HEK293 (cell line): ENCODE results near the gene MKNK2.

Experiments used
- GLIS1 ChIP-seq: fragments of 450-650 bp; formaldehyde crosslinking; IDR thresholded peaks from 2 replicates; pipeline ENCODE4 v1.5.1; 2016; ENCODE audit warnings: missing biosample characterization, missing genetic modification characterization
- GLIS2 ChIP-seq: fragments of 450-650 bp; formaldehyde crosslinking; IDR thresholded peaks from 2 replicates; pipeline ENCODE4 v1.5.1; 2016; ENCODE audit warnings: missing biosample characterization, missing genetic modification characterization
- HOXA7 ChIP-seq: sonication (generic); formaldehyde crosslinking; IDR thresholded peaks from 2 replicates; pipeline ENCODE4 v1.8.1; 2022; ENCODE audit warnings: missing genetic modification reagents, borderline replicate concordance
- KLF17 ChIP-seq: fragments of 450-650 bp; formaldehyde crosslinking; IDR thresholded peaks from 2 replicates; pipeline ENCODE4 v1.5.1; 2016; ENCODE audit warnings: missing biosample characterization, missing genetic modification characterization
- KLF7 ChIP-seq: fragments of 450-650 bp; formaldehyde crosslinking; IDR thresholded peaks from 2 replicates; pipeline ENCODE4 v1.5.1; 2016; ENCODE audit warnings: missing biosample characterization, missing genetic modification characterization, borderline replicate concordance
- PRDM4 ChIP-seq: fragments of 450-650 bp; formaldehyde crosslinking; IDR thresholded peaks from 2 replicates; pipeline ENCODE4 v1.5.1; 2017; ENCODE audit warnings: missing biosample characterization, missing genetic modification characterization
- ZBTB26 ChIP-seq: fragments of 450-650 bp; formaldehyde crosslinking; optimal IDR thresholded peaks from 2 replicates; pipeline ENCODE3; 2016; ENCODE audit warnings: missing biosample characterization, mild to moderate bottlenecking, missing genetic modification characterization
- ZBTB7A ChIP-seq: fragments of 450-650 bp; formaldehyde crosslinking; IDR thresholded peaks from 2 replicates; pipeline ENCODE4 v1.5.1; 2016; ENCODE audit warnings: low read depth, missing biosample characterization, missing genetic modification characterization
- ZFHX2 ChIP-seq: fragments of 450-650 bp; formaldehyde crosslinking; conservative IDR thresholded peaks from 2 replicates; pipeline ENCODE4 v1.5.1; 2016; ENCODE audit warnings: missing biosample characterization, missing genetic modification characterization
- ZNF114 ChIP-seq: fragments of 450-650 bp; formaldehyde crosslinking; IDR thresholded peaks from 2 replicates; pipeline ENCODE4 v1.5.0; 2017; ENCODE audit warnings: missing biosample characterization, missing genetic modification characterization
- ZNF121 ChIP-seq: fragments of 450-650 bp; formaldehyde crosslinking; IDR thresholded peaks from 2 replicates; pipeline ENCODE4 v1.5.1; 2016; ENCODE audit warnings: missing biosample characterization, missing genetic modification characterization
- ZNF174 ChIP-seq: fragments of 450-650 bp; formaldehyde crosslinking; IDR thresholded peaks from 2 replicates; pipeline ENCODE4 v1.5.0; 2017; ENCODE audit warnings: missing biosample characterization, mild to moderate bottlenecking, missing genetic modification characterization
- ZNF19 ChIP-seq: fragments of 450-650 bp; formaldehyde crosslinking; IDR thresholded peaks from 2 replicates; pipeline ENCODE4; 2016; ENCODE audit warnings: missing biosample characterization, missing genetic modification characterization, low read depth
- ZNF2 ChIP-seq: fragments of 450-650 bp; formaldehyde crosslinking; IDR thresholded peaks from 2 replicates; pipeline ENCODE4 v1.5.1; 2016; ENCODE audit warnings: missing biosample characterization, missing genetic modification characterization
- ZNF214 ChIP-seq: fragments of 450-650 bp; formaldehyde crosslinking; IDR thresholded peaks from 2 replicates; pipeline ENCODE4 v1.5.1; 2017; ENCODE audit warnings: missing biosample characterization, mild to moderate bottlenecking, missing genetic modification characterization, borderline replicate concordance
- ZNF239 ChIP-seq: fragments of 450-650 bp; formaldehyde crosslinking; IDR thresholded peaks from 2 replicates; pipeline ENCODE4 v1.5.1; 2016; ENCODE audit warnings: missing biosample characterization, missing genetic modification characterization
- ZNF510 ChIP-seq: fragments of 450-650 bp; formaldehyde crosslinking; IDR thresholded peaks from 2 replicates; pipeline ENCODE4 v1.5.1; 2018; ENCODE audit warnings: mild to moderate bottlenecking, missing genetic modification characterization, missing biosample characterization; ENCODE audit not compliant: insufficient replicate concordance
- ZNF521 ChIP-seq: fragments of 450-650 bp; formaldehyde crosslinking; IDR thresholded peaks from 2 replicates; pipeline ENCODE4 v1.5.1; 2017; ENCODE audit warnings: missing biosample characterization, mild to moderate bottlenecking, missing genetic modification characterization
- ZNF561 ChIP-seq: fragments of 450-650 bp; IDR thresholded peaks from 2 replicates; pipeline ENCODE4 v1.5.1; 2018; ENCODE audit warnings: missing biosample characterization, missing genetic modification characterization, borderline replicate concordance
- ZNF658 ChIP-seq: fragments of 450-650 bp; formaldehyde crosslinking; IDR thresholded peaks from 2 replicates; pipeline ENCODE4; 2016; ENCODE audit warnings: missing biosample characterization, missing genetic modification characterization
- ZNF660 ChIP-seq: fragments of 450-650 bp; IDR thresholded peaks from 2 replicates; pipeline ENCODE4 v1.5.1; 2018; ENCODE audit warnings: missing biosample characterization, mild to moderate bottlenecking, missing genetic modification characterization
- ZNF777 ChIP-seq: fragments of 450-650 bp; formaldehyde crosslinking; IDR thresholded peaks from 2 replicates; pipeline ENCODE4 v1.5.1; 2017; ENCODE audit warnings: missing biosample characterization, missing genetic modification characterization, borderline replicate concordance
- ZNF837 ChIP-seq: fragments of 450-650 bp; formaldehyde crosslinking; IDR thresholded peaks from 2 replicates; pipeline ENCODE4 v1.5.1; 2016; ENCODE audit warnings: missing biosample characterization, missing genetic modification characterization
- TF ChIP-seq, protein P1 (sequence below): fragments of 450-650 bp; formaldehyde crosslinking; IDR thresholded peaks from 2 replicates; pipeline ENCODE4 v1.5.1; 2016; ENCODE audit warnings: missing biosample characterization, missing genetic modification characterization, borderline replicate concordance
- TF ChIP-seq, protein P2 (sequence below): fragments of 450-650 bp; formaldehyde crosslinking; IDR thresholded peaks from 2 replicates; pipeline ENCODE4 v1.5.1; 2016; ENCODE audit warnings: missing biosample characterization, missing genetic modification characterization
- TF ChIP-seq, protein P3 (sequence below): fragments of 450-650 bp; formaldehyde crosslinking; IDR thresholded peaks from 2 replicates; pipeline ENCODE4 v1.5.1; 2017; ENCODE audit warnings: missing biosample characterization, missing genetic modification characterization
- TF ChIP-seq, protein P4 (sequence below): fragments of 450-650 bp; formaldehyde crosslinking; IDR thresholded peaks from 2 replicates; pipeline ENCODE4 v1.5.1; 2016; ENCODE audit warnings: missing biosample characterization, missing genetic modification characterization

The MKNK2 gene

GRCh38 chr19:2042485-2043250, 8.4 kb downstream of the MKNK2 start (continued):
- TF ChIP-seq ZNF521 (tag by site-specific recombination) = no peak
- TF ChIP-seq ZNF837 (tag by site-specific recombination) = no peak
- TF ChIP-seq ZNF114 (tag by site-specific recombination) = no peak
- no peak for TF ChIP-seq ZNF214 (tag by site-specific recombination)
- TF ChIP-seq, protein P1, sequence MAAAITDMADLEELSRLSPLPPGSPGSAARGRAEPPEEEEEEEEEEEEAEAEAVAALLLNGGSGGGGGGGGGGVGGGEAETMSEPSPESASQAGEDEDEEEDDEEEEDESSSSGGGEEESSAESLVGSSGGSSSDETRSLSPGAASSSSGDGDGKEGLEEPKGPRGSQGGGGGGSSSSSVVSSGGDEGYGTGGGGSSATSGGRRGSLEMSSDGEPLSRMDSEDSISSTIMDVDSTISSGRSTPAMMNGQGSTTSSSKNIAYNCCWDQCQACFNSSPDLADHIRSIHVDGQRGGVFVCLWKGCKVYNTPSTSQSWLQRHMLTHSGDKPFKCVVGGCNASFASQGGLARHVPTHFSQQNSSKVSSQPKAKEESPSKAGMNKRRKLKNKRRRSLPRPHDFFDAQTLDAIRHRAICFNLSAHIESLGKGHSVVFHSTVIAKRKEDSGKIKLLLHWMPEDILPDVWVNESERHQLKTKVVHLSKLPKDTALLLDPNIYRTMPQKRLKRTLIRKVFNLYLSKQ = no peak
- TF ChIP-seq ZNF174 (tag by site-specific recombination) = no peak
- TF ChIP-seq, protein P2, sequence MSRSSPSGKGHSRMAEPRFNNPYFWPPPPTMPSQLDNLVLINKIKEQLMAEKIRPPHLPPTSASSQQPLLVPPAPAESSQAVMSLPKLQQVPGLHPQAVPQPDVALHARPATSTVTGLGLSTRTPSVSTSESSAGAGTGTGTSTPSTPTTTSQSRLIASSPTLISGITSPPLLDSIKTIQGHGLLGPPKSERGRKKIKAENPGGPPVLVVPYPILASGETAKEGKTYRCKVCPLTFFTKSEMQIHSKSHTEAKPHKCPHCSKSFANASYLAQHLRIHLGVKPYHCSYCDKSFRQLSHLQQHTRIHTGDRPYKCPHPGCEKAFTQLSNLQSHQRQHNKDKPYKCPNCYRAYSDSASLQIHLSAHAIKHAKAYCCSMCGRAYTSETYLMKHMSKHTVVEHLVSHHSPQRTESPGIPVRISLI (tag by site-specific recombination) = no peak
- TF ChIP-seq HOXA7 (CRISPR knock-in tag) = no peak
- no peak for TF ChIP-seq ZNF239
- no peak for TF ChIP-seq ZNF777
- TF ChIP-seq KLF17 (tag by site-specific recombination) = no peak
- no peak for TF ChIP-seq ZNF121 (tag by site-specific recombination)
- no peak for TF ChIP-seq ZNF658 (tag by site-specific recombination)
- peak; percentile 63; the same call in 1 of the 2 replicates for TF ChIP-seq GLIS2 (tag by site-specific recombination)
- 0 out of 2 replicates have a peak, but pooled peaks have one; percentile 14 for TF ChIP-seq ZFHX2 (tag by site-specific recombination)
- no peak for TF ChIP-seq PRDM4 (tag by site-specific recombination)
- no peak for TF ChIP-seq ZNF19 (tag by site-specific recombination)
- peak; percentile 38 for TF ChIP-seq GLIS1
- TF ChIP-seq ZNF561 (tag by site-specific recombination) = 0 out of 2 replicates have a peak, but pooled peaks have one; percentile 8
- TF ChIP-seq, protein P3, sequence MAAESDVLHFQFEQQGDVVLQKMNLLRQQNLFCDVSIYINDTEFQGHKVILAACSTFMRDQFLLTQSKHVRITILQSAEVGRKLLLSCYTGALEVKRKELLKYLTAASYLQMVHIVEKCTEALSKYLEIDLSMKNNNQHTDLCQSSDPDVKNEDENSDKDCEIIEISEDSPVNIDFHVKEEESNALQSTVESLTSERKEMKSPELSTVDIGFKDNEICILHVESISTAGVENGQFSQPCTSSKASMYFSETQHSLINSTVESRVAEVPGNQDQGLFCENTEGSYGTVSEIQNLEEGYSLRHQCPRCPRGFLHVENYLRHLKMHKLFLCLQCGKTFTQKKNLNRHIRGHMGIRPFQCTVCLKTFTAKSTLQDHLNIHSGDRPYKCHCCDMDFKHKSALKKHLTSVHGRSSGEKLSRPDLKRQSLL (tag by site-specific recombination) = no peak
- TF ChIP-seq ZNF510 (tag by site-specific recombination) = no peak
- no peak for TF ChIP-seq ZNF660 (tag by site-specific recombination)
- TF ChIP-seq ZNF2 (tag by site-specific recombination) = 0 out of 2 replicates have a peak, but pooled peaks have one; percentile 20
- TF ChIP-seq, protein P4, sequence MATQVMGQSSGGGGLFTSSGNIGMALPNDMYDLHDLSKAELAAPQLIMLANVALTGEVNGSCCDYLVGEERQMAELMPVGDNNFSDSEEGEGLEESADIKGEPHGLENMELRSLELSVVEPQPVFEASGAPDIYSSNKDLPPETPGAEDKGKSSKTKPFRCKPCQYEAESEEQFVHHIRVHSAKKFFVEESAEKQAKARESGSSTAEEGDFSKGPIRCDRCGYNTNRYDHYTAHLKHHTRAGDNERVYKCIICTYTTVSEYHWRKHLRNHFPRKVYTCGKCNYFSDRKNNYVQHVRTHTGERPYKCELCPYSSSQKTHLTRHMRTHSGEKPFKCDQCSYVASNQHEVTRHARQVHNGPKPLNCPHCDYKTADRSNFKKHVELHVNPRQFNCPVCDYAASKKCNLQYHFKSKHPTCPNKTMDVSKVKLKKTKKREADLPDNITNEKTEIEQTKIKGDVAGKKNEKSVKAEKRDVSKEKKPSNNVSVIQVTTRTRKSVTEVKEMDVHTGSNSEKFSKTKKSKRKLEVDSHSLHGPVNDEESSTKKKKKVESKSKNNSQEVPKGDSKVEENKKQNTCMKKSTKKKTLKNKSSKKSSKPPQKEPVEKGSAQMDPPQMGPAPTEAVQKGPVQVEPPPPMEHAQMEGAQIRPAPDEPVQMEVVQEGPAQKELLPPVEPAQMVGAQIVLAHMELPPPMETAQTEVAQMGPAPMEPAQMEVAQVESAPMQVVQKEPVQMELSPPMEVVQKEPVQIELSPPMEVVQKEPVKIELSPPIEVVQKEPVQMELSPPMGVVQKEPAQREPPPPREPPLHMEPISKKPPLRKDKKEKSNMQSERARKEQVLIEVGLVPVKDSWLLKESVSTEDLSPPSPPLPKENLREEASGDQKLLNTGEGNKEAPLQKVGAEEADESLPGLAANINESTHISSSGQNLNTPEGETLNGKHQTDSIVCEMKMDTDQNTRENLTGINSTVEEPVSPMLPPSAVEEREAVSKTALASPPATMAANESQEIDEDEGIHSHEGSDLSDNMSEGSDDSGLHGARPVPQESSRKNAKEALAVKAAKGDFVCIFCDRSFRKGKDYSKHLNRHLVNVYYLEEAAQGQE (tag by site-specific recombination) = no peak
- TF ChIP-seq KLF7 = 0 out of 2 replicates have a peak, but pooled peaks have one; percentile 34
- TF ChIP-seq ZBTB7A = no peak; the same call in 1 of the 2 replicates
- no peak for TF ChIP-seq ZBTB26 (tag by site-specific recombination)
